Stimulated activated CD4-positive, alpha-beta T cell treated with anti-CD3 and anti-CD28 coated beads, Interleukin-12 subunit alpha, Interleukin-12 subunit beta, amount 100 ng/mL, for 48 hours (primary cell): ENCODE measurements around the gene IL1RAP.

Experiments used
- DNase-seq, 3 donors: peaks; one replicate each; pipeline ENCODE4 v3.0.0-alpha.2; 2020; ENCODE audit warnings: low read depth in 2 of 3, low spot score in 1 of 3

IL1RAP gene

GRCh38 chr3:190568036-190568435 lies 54.2 kb downstream of the IL1RAP start:
- DNase-seq, result no peak

GRCh38 chr3:190574473-190574872 lies 60.6 kb downstream of the IL1RAP start:
- DNase-seq, result no peak

DNA sequence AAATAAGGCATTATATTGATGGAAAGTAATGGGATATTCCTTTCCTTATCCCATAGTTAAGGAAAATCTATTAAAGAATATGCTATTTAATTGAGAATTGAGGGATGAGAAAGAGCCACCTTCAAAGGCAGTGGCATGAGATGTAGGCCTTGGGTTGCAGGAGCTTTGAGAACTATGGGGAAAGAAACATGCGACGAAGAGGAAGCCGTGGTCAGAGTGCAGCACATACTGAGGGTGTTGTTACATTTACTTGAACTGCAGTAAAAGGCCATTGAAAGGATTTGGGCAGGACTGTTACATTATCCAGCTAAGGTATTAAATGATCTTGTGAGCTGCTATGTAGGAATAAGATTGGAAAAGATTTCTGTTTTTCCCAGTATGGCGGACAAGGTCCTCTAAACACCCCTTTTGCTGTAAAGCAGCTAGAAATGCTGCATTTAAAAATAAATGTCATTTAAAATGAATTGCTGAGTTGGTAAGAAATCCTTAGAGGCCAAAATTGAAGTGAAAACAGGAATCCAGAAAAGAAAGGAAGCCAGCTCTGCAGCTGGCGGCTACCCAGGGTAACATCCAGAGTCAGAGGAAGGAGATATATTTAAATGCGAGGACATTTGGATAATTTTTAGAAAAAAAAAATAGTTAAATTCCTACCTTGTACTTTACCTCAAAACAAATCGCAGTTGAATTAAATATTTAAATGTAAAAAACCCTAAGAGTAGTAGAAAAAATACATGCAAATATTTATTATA lies 61.7 kb downstream of the IL1RAP start:
- no peak for DNase-seq

DNA sequence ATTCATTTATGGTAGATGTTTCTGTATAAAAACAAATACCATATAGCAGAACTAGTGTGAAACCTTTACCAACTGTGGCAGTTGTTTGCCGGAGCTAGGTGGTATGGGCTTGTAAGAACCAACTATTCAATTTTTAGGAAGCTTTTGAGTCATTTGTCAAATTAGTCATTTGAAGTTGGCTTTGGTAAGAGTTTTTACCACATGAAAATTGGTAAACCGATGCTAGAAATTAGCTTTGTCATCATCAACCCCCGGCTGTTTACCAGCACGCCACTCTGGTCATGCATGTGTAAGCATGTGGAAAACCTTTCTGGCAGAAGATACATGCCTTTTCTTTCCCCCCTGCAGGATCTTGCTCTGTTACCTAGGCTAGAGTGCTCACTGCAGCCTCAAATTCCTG lies 63.3 kb downstream of the IL1RAP start:
- DNase-seq, result no peak

GRCh38 chr3:190579514-190580137 lies 65.7 kb downstream of the IL1RAP start:
- DNase-seq, result no peak

DNA sequence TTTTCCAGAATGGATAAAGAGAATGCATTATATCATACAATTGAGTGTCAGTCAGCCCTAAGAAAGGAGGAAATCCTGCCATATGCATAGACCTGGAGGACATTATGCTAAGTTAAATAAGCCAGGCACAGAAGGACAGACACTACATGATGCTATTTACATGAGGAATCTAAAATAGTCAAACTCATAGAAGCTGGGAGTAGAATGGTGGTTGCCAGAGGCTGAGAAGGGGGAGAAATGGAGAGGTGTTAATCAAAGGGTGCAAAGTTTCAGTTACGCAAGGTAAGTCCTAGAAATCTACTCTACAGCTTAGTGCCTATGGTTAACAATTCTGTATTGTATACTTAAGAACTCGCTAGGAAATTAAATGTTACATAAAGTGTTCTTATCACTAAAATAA lies 66.5 kb downstream of the IL1RAP start:
- no peak for DNase-seq

- DNase-seq, result no peak
Measured at GRCh38 chr3:190581041-190581541, 67.2 kb downstream of the IL1RAP start.

DNA sequence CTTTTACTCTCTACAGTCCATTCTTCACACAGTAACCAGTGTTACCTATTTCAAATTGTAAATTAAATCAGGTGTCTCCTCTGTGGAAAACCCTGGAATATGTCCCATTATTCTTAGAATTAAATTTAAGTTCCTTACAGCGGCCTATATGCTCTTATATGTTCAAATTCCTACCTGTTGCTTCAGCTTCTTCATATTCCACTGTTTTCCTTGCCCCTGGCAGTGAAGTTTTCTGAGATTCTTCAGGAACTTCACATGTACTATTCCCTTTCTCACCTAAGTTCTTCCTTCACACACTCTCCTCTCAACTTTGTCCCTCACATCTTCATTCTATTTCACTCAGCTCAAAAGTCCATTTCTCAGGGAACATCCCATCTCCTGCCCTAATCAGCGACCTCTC lies 68.8 kb downstream of the IL1RAP start:
- DNase-seq, result no peak

DNA sequence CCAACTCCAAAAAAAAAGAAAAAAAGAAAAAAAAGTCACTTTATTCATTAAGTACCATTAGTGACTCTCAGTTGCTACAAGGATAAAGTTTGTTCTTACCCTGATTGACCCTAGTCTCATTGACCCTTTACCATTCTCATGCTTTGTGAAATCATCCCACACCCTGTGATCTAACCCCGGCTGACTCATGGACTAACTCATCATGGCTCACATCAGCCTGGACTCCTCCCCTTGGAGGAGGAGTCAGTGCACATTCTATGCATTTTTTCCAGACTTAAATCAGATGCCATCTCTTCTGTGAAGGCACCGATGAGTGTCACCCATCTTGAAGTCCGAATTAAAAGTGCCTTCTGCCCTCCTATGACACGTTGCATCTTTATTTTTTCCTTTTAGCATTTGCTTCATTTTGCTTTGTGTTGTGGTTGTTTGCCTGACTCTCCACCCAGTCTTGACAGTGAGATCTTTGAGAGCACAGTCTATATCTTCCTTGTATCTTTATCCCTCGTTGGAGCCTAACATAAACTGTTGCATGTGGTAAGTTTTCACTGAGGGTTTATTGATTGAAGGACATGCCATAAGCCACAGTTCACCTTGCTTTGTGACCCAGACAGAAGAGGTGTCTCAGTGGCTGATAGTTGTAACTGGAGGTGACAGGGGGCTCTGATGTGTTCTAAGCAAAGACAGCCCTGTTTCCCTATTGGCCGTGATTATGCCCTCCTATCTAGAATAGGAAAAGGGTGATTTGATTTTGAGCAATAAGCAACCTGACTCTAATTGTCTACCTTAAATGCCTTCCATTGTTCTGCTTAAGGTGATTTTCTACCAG lies 72.1 kb downstream of the IL1RAP start:
- peak; percentile 34 to 60 (median 55) for DNase-seq

DNA sequence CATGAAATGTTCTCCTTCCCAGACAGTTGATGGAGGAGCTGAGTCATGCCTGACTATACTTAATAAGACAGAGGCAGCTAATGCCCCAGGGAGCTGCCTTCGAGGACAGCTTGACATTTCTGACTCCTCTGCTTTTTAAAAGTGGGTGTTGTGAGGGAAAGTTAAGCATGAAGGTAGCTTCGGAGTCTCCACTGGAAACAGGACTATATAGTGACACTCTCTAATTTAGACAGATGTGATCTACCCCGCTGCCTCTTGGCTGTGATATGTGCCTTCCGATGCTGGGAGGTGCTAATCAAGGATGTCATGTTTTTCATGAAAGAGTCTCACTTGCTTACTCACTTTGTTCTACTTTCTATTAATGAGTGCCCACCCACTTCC lies 72.7 kb downstream of the IL1RAP start:
- peak in 2 of 3 donors; percentile 16 to 34 for DNase-seq

- no peak for DNase-seq
Measured at GRCh38 chr3:190588570-190588969, 74.7 kb downstream of the IL1RAP start.

DNA sequence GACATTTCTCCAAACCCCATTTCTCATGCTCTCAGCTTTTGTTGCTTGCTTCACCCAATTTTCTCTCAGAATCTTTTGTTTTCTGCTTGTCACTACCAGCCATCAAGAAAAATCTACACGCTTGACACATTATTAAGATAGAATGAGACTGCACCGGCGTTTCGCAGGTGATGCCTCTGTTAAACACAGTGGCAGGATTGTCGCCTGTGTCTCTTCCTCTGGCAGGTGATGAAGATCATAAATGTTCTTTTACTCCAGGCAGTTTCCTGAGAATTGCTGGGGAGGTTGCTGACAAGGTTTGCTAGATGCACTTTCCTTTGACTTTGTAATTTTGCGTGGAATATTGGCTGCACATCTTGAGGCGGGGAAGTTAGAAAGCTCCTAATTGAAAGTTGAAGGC lies 75.4 kb downstream of the IL1RAP start:
- DNase-seq, result no peak

DNA sequence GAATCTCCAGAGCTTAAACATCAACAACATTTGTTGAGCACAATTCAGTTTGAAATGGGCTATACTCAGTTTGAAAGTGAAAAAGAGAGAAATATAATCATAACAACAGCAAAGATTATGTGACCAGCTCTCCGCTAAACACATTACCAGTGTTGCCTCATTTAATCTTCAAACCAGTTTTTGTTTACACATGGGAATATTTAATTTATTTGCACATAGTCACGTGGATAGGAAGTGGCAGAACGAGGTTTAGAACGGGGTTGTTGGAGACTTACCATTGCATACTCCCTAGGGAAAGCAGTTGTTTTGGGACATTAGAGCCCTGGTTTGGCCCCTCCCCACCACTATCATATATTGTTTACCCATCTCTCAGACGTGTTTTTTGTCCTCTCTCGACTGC lies 77.2 kb downstream of the IL1RAP start:
- no peak for DNase-seq

DNA sequence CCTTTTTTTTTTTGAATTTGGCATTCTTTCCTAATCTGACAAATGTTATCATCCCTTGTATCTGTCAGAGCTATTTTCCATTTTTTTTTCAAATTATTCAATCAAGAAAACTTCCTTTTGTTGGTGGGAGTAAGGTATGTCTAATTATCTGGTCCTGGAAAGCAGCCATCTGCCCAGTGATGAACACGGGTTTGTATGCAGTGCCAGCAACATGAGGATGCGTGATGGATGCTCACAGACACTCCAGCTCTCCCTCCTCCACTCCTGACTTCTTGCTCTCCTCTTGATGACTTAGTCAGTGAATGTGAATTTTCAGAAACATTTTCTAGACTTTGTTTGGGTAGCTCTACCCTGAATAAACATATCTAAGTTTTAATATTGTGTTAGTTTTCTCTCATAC lies 79.2 kb downstream of the IL1RAP start:
- no peak for DNase-seq

DNA sequence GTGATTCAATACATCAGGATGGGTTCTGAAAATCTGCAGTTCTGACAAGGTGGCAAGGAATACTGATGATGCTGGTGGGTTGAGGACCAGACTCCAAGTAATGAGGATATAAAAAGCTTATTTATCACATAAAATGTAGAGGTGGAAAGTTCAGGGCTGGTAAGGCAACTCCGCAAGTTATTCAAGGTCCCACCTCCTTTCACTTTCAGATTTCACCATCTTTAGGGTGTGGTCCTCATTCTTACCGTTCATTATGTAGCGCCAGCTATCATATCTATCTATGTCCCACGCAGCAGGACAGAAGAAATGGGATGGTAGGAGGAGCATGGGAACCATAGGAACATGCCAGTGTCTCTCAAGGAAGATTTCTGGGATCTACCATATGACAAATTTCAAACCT lies 80.3 kb downstream of the IL1RAP start:
- DNase-seq, result no peak

DNA sequence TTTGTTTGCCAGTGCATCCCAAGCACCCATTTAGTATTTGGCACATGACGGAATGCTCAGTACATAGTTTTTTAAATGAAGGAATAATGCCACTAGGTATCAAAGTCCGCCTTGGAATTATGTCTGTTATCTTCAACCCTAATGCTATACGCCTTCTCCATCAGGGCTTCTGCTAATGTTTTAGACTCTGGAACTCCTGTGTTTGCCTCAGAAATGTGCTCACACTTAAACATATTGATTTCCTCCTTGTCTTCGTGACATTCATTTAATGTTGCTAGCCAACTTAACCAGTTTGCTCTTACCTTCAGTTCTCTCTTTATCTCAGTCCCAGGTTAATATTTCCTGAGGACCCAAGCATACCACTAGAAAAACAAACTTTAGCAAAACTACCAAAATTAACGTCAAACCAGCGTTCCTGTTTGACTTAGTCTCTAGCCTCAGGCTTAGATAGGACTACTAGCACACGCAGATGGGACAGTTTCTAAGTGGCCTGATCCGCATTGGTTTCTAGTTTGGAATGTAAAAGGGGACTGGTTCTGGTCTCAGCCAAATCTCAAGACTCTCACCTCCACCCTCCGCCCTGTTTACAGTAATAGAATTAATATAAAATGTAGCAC lies 81.4 kb downstream of the IL1RAP start:
- no peak for DNase-seq

DNA sequence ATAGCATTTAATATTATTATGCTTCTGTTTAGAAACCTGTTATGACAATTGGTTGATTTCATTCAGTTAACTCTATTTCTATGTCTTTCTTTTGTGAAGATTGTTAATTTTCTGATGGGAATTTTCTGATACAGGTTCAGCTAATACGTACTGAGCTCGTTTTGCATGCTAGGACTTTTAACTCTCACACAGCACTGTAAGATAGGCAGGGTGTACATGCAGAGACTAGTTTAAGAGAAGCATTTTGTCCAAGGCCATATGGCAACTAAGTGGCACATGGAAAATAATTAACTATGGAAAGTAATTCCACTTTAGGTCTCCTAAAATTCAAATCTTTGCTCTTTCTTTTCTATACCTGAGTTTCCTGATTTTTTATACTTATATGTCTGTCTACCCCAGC lies 81.9 kb downstream of the IL1RAP start:
- no peak for DNase-seq

DNA sequence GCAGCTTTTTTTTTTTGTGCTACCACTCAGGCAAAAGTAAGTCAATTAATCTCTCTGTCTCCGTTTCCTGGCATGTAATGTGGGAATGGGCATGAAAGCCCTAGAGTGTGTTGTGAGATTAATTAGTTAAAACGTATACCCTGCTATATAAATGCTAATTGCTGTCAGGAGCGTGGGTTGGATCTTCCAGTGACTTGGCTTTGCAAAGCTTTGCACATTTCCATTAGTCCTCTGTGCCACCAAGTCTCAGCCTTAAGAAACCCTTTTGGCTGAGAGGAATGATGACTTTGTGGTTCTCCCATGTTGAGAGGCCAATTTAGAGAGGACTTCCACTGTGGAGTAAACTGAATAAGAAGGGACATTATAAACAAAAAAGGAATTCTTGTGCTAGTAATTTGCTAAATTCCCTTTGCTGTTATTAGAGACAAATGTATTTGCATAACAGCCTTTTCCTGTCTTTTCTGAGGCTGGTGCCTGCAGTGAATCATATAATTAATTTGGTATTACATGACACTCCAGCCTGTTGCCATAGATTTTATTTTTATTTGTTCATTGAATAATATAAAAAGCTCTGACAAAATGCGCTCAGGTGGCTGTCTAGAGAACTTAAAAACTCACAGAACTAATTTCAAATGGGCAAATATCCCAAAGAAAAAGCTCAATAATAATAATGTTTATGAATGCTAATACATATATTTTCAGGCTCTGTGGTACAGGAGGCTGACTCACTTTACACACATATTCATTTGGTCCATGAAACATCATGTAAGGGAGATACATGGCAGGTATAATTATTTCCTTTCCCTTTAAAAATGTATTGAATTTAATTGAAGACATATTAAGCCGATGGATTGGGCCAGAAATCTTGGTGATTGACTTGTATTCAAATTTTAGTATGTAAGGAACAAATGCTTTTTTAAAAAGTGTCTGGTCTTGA lies 82.7 kb downstream of the IL1RAP start:
- DNase-seq, result no peak

DNA sequence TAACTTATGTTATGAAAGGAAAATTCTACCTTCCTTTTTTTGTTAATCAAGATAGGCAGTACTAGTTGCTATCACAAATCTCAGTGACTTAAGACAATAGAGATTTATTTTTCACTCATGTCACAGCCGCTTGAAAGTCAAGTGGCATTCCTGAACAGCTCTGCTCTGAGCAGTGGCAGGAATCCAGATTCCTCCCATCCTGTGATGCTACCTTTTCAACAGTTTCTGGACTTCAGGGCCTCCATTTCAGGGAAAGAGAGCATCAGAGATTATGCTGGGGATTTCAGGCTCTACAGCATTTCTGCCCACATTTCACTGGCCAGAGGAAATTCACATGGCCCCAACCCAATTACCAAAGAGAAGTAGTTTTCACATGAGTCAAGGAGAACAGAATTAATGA lies 83.4 kb downstream of the IL1RAP start:
- DNase-seq, result no peak

- DNase-seq, result no peak
Measured at GRCh38 chr3:190601622-190602021, 87.7 kb downstream of the IL1RAP start.
